Esophagus squamous epithelium (tissue), 4 donors: Measurements from ENCODE around the gene MORN5.

Source experiments
- CTCF ChIP-seq, 6 experiments: fragments of 450-650 bp in 4 of 6; fragments of 200-600 bp in 2 of 6; sonication (generic) in 2 of 6; IDR thresholded peaks; one replicate each; pipeline ENCODE4 v1.5.1; 2016 to 2019; ENCODE audit warnings: antibody characterized with exemption in 6 of 6, mild to moderate bottlenecking in 4 of 6, moderate library complexity in 4 of 6
- POLR2A ChIP-seq, 4 donors: fragments of 450-650 bp; IDR thresholded peaks; one replicate each; pipeline ENCODE4 v1.6.1; 2017; ENCODE audit warnings: antibody characterized with exemption in 4 of 4, mild to moderate bottlenecking in 4 of 4, moderate library complexity in 3 of 4

- TF ChIP-seq CTCF (IDR thresholded peaks at IDR 0.05), result no peak
- no peak for TF ChIP-seq POLR2A (IDR thresholded peaks at IDR 0.05)
Observed at GRCh38 chr9:122217640-122218039, 57.9 kb downstream of the MORN5 start.
